DOHH2 (cell line): Measurements from ENCODE around the gene C1QTNF4.
A peak's percentile ranks its signal among the peaks of the same experiment; 100 is the strongest.

Experiments used
- H3F3A ChIP-seq: fragments of 200-600 bp; sonication (generic), shearing (Covaris generic); 2 replicates; pipeline ENCODE4 v1.6.0; 2016; ENCODE audit warnings: antibody characterized with exemption, mild to moderate bottlenecking; ENCODE audit not compliant: control insufficient read depth, insufficient read depth
- H3K27ac ChIP-seq: fragments of 200-600 bp; sonication (generic); 2 replicates; pipeline ENCODE4 v1.5.1; 2014; ENCODE audit warnings: low read depth, mild to moderate bottlenecking, low read length, moderate library complexity
- H3K27me3 ChIP-seq: fragments of 200-600 bp; sonication (generic); 2 replicates; pipeline ENCODE4 v1.6.1; 2014; ENCODE audit warnings: mild to moderate bottlenecking, low read length, mixed read lengths; ENCODE audit not compliant: control insufficient read depth
- H3K36me3 ChIP-seq: fragments of 200-600 bp; sonication (generic); 2 replicates; pipeline ENCODE4 v1.6.1; 2014; ENCODE audit warnings: mild to moderate bottlenecking, low read length, moderate library complexity, mixed read lengths; ENCODE audit not compliant: control insufficient read depth
- H3K4me1 ChIP-seq: fragments of 200-600 bp; sonication (generic); 2 replicates; pipeline ENCODE4 v1.6.1; 2014; ENCODE audit warnings: mild to moderate bottlenecking, low read length, mixed read lengths; ENCODE audit not compliant: control insufficient read depth
- H3K4me2 ChIP-seq: fragments of 200-600 bp; sonication (generic); 2 replicates; pipeline ENCODE4 v1.6.0; 2014; ENCODE audit warnings: mild to moderate bottlenecking, low read length, moderate library complexity
- H3K4me3 ChIP-seq: fragments of 200-600 bp; sonication (generic); 2 replicates; pipeline ENCODE4 v1.5.1; 2014; ENCODE audit warnings: mild to moderate bottlenecking, low read length, mixed read lengths
- H3K79me2 ChIP-seq: fragments of 200-600 bp; sonication (generic); 2 replicates; pipeline ENCODE4 v1.6.1; 2014; ENCODE audit warnings: mild to moderate bottlenecking, low read length, mixed read lengths; ENCODE audit not compliant: control insufficient read depth
- H3K9me2 ChIP-seq: fragments of 200-600 bp; sonication (generic); replicated peaks from 2 replicates; pipeline ENCODE4 v1.6.1; 2014; ENCODE audit warnings: mild to moderate bottlenecking, low read length, mixed read lengths; ENCODE audit not compliant: control insufficient read depth
- H3K9me3 ChIP-seq: fragments of 200-600 bp; sonication (generic); 2 replicates; pipeline ENCODE4 v1.6.1; 2014; ENCODE audit warnings: antibody characterized with exemption, low read length, mixed read lengths; ENCODE audit not compliant: control insufficient read depth, insufficient read depth
- H4K20me1 ChIP-seq: fragments of 200-600 bp; sonication (generic); 2 replicates; pipeline ENCODE4 v1.6.0; 2014; ENCODE audit warnings: low read depth, mild to moderate bottlenecking, antibody characterized with exemption, low read length, moderate library complexity; ENCODE audit not compliant: control insufficient read depth, insufficient read depth
- EZH2phosphoT487 ChIP-seq: fragments of 200-600 bp; sonication (generic); IDR thresholded peaks from 2 replicates; pipeline ENCODE4 v1.6.1; 2017; ENCODE audit warnings: borderline replicate concordance, mild to moderate bottlenecking, antibody characterized with exemption, low read length, moderate library complexity, mixed read lengths
- TF ChIP-seq, protein P1 (sequence below): fragments of 200-600 bp; sonication (generic); IDR thresholded peaks from one replicate; pipeline ENCODE4 v1.5.1; 2014; ENCODE audit warnings: antibody characterized with exemption, mild to moderate bottlenecking, low read depth, low read length; ENCODE audit not compliant: poor library complexity, severe bottlenecking

C1QTNF4 gene

DNA sequence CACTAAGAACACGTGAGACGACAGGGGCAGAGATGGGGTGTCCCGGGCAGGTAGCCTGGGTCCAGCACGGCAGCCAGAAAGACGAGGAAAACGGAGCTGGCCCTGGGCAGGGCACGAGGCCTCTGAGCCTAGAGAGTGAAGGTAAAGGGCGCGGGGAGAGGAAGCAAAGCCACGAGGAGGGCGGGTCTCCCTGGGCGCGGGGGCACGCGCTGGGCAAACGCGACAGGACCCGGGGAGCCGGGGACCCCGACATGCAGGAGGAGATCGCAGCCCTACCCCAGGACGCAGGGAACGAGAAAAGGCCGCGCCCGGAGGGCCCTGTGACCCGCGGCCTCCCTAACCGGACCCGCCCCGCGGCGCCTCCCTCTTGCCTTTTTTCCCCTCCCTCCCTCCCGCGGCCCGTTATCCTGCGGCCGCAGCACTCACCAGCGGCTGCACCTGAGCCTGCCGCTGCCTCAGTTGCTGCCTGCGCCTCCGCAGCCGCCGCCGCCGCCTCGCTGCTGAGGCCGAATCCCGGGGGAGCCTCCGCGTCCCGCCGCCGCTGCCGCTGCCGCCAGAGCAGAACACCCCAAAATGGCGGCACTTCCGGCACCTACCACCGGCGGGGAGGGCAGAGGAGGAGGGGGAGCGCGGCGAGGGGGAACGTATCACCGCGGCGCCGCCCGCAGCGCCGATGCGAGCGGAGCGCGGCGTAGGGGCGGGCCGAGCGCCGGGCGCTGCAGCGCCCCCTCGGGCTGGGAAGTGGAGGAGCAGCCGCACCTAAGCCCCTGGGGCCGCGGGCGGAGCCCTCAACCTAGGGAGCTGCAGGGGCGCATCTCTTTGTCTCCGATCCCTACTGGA is 41.4 kb downstream of the C1QTNF4 start, which contains the start of gene CELF1:
TSS of gene CELF1 (minus strand) at position 567 of the 840 bp plus-strand sequence. CDS start 53,609 bp downstream, outside the sequence.
- peak within 1 kb of the TSS; percentile 94 for H3K4me3 ChIP-seq
- peaks cover 56% of the 10 kb centered on the region for H3K79me2 ChIP-seq

DNA sequence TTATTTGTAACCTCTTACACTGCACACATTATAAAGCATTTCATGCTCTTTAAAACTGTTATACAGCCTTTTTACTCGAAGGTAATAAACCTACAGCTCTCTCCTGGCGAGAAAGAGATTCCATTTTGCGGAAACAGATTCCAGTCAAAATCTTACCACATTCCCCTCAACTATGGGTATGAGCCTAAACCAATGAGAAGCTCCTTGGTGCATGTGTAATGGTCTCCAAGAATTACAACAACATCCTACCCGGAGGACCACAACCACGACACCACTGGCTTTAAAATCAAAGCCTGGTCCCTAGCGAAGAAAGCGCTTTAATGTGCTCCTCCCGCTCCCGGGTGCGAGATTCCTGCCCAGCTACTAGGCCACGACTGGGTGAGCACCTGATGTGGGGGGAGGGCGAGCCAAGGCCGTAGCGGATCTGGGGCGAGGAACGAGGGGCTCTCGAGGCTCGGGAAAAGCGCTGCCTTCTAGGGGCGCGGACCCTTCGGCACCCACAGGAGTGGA is 42.1 kb downstream of the C1QTNF4 start:
- no peaks in the 10 kb centered on the region for H3K9me2 ChIP-seq
- peaks cover 50% of the 10 kb centered on the region for H3K36me3 ChIP-seq
- H3K27ac ChIP-seq: peak overlapping the region; percentile 69
- no peaks in the 10 kb centered on the region for H3K27me3 ChIP-seq
- peaks cover 11% of the 10 kb centered on the region; the same call in 1 of the 2 replicates for H3F3A ChIP-seq
- peak overlapping the region; percentile 100 for H3K4me2 ChIP-seq
- H3K4me1 ChIP-seq: peaks cover 26% of the 10 kb centered on the region
- peaks cover 24% of the 10 kb centered on the region for H4K20me1 ChIP-seq
- TF ChIP-seq, protein P1, sequence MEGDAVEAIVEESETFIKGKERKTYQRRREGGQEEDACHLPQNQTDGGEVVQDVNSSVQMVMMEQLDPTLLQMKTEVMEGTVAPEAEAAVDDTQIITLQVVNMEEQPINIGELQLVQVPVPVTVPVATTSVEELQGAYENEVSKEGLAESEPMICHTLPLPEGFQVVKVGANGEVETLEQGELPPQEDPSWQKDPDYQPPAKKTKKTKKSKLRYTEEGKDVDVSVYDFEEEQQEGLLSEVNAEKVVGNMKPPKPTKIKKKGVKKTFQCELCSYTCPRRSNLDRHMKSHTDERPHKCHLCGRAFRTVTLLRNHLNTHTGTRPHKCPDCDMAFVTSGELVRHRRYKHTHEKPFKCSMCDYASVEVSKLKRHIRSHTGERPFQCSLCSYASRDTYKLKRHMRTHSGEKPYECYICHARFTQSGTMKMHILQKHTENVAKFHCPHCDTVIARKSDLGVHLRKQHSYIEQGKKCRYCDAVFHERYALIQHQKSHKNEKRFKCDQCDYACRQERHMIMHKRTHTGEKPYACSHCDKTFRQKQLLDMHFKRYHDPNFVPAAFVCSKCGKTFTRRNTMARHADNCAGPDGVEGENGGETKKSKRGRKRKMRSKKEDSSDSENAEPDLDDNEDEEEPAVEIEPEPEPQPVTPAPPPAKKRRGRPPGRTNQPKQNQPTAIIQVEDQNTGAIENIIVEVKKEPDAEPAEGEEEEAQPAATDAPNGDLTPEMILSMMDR: no peak
- no peak for TF ChIP-seq EZH2phosphoT487
- no peaks in the 10 kb centered on the region for H3K9me3 ChIP-seq
- H3K4me3 ChIP-seq: peak overlapping the region; percentile 94
- H3K79me2 ChIP-seq: peaks cover 63% of the 10 kb centered on the region

More for the DNA sequence above, 41.4 kb downstream of the C1QTNF4 start, which contains the start of gene CELF1:
- peaks cover 26% of the 10 kb centered on the region for H3K4me1 ChIP-seq
- peaks cover 20% of the 10 kb centered on the region for H4K20me1 ChIP-seq
- H3K9me2 ChIP-seq: no peaks in the 10 kb centered on the region
- H3K27me3 ChIP-seq: no peaks in the 10 kb centered on the region
- H3K27ac ChIP-seq: peak within 1 kb of the TSS; percentile 69
- H3K4me2 ChIP-seq: peak within 1 kb of the TSS; percentile 100
- no peaks in the 10 kb centered on the region for H3K9me3 ChIP-seq
- peaks cover 44% of the 10 kb centered on the region for H3K36me3 ChIP-seq
- TF ChIP-seq, protein P1: peak; percentile 89
- no peak for TF ChIP-seq EZH2phosphoT487
- peaks cover 11% of the 10 kb centered on the region; the same call in 1 of the 2 replicates for H3F3A ChIP-seq

DNA sequence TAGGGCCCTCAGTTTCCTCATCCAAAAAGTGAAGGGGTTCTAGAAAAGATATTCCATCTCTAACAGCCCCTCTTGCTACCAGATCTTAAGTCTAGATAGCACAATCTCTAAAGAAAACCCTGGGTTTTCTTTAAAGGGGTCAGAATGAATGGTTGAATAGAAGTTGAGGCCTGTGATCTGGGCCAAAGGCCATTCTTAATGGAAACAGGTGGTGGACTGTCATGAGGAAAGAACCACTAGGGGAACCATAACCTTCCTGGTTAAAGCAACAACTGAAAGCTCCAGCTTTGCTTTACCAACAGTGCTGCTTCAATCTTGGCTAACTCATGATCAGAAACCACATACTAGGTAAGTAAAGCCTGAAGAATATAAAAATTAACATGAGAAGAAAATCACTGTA is 43.1 kb downstream of the C1QTNF4 start:
- Histone ChIP-seq H4K20me1 (peaks cover 24% of the 10 kb centered on the region), H3K9me3 (no peaks in the 10 kb centered on the region), H3K36me3 (peaks cover 57% of the 10 kb centered on the region), H3K27me3 (no peaks in the 10 kb centered on the region), H3K79me2 (peaks cover 73% of the 10 kb centered on the region), H3K27ac (0 out of 2 replicates have a peak overlapping the region, but pooled peaks have one; percentile 18), H3K4me2 (peak overlapping the region; percentile 100), H3F3A (peaks cover 10% of the 10 kb centered on the region; the same call in 1 of the 2 replicates), H3K9me2 (no peaks in the 10 kb centered on the region), H3K4me3 (peak overlapping the region; percentile 94), H3K4me1 (peaks cover 26% of the 10 kb centered on the region)
- TF ChIP-seq, protein P1: peak; percentile 59
- no peak for TF ChIP-seq EZH2phosphoT487
